IMR-90 (cell line): ENCODE measurements around the gene CLBA1. TPM values are rescaled to one million over a fixed set of nuclear protein-coding genes. Genes with fewer than 3 reads are reported as not detected.

Experiments used
- ATAC-seq: fragments of 200-7000 bp; cut with Tn5 transposase; 2 replicates; pipeline ENCODE4 v1.9.1; 2020; ENCODE audit warnings: low read depth, mild to moderate bottlenecking, moderate library complexity
- BruUV-seq: library from RNA; stranded (reverse); fragments of 400-500 nt; replicated peaks from 2 replicates; lab custom pipeline; 2021; lab: Mats Ljungman, UMichigan
- CTCF ChIA-PET: fragments of 300-600 bp; formaldehyde crosslinking; extraction: SDS; loops from one replicate; lab custom pipeline; 2021; ENCODE audit warnings: antibody characterized with exemption; lab: Yijun Ruan, JAX
- POLR2A ChIA-PET: fragments of 300-600 bp; sonication (Branson Sonifier 250); formaldehyde crosslinking; loops from one replicate; lab custom pipeline; 2022; ENCODE audit warnings: antibody characterized with exemption; ENCODE audit not compliant: unreplicated experiment; lab: Charles Lee
- DNase-seq: peaks from one replicate; pipeline ENCODE4 v3.0.0; 2013
- H2AFZ ChIP-seq: replicated peaks from 2 replicates; pipeline ENCODE3; 2013; ENCODE audit warnings: low read length, mild to moderate bottlenecking; ENCODE audit not compliant: poor library complexity
- H2AK5ac ChIP-seq: 2 replicates; pipeline ENCODE4 v1.6.1; 2013; ENCODE audit warnings: low read depth, low read length, inconsistent platforms
- H2AK9ac ChIP-seq: replicated peaks from 2 replicates; pipeline ENCODE3; 2013; ENCODE audit warnings: mild to moderate bottlenecking, low read depth, low read length, moderate library complexity; ENCODE audit not compliant: poor library complexity
- H2BK120ac ChIP-seq: 2 replicates; pipeline ENCODE4 v1.6.1; 2013; ENCODE audit warnings: low read depth, low read length, inconsistent platforms
- H2BK15ac ChIP-seq: 3 replicates; pipeline ENCODE4 v1.6.1; 2013; ENCODE audit warnings: low read depth, low read length, inconsistent platforms
- H2BK20ac ChIP-seq: 2 replicates; pipeline ENCODE4 v1.6.1; 2013; ENCODE audit warnings: low read depth, mild to moderate bottlenecking, inconsistent platforms, low read length, moderate library complexity
- H2BK5ac ChIP-seq: 2 replicates; pipeline ENCODE4 v1.6.1; 2013; ENCODE audit warnings: mild to moderate bottlenecking, low read depth, low read length, inconsistent platforms; ENCODE audit not compliant: poor library complexity, severe bottlenecking
- H3K14ac ChIP-seq: replicated peaks from 2 replicates; pipeline ENCODE4 v1.6.1; 2013; ENCODE audit warnings: low read depth, low read length, inconsistent platforms
- H3K18ac ChIP-seq: 2 replicates; pipeline ENCODE4 v1.6.1; 2013; ENCODE audit warnings: low read depth, low read length, control low read depth
- H3K23ac ChIP-seq: 2 replicates; pipeline ENCODE4 v1.6.1; 2013; ENCODE audit warnings: low read depth, low read length, inconsistent platforms
- H3K27ac ChIP-seq: 2 replicates; pipeline ENCODE4 v1.5.1; 2013; ENCODE audit warnings: mild to moderate bottlenecking, control low read depth, low read length; ENCODE audit not compliant: insufficient read depth
- H3K27me3 ChIP-seq: 2 replicates; pipeline ENCODE4 v1.6.1; 2013; ENCODE audit warnings: low read length; ENCODE audit not compliant: control insufficient read depth, insufficient read depth
- H3K36me3 ChIP-seq: 2 replicates; pipeline ENCODE4 v1.6.1; 2013; ENCODE audit warnings: low read length, mixed read lengths; ENCODE audit not compliant: control insufficient read depth, insufficient read depth
- H3K4ac ChIP-seq: 2 replicates; pipeline ENCODE4 v1.6.1; 2013; ENCODE audit warnings: low read depth, low read length, inconsistent platforms
- H3K4me1 ChIP-seq: 2 replicates; pipeline ENCODE4 v1.6.1; 2013; ENCODE audit warnings: low read length, mixed read lengths; ENCODE audit not compliant: control insufficient read depth, insufficient read depth
- H3K4me2 ChIP-seq: 2 replicates; pipeline ENCODE4 v1.6.1; 2013; ENCODE audit warnings: low read depth, mild to moderate bottlenecking, control low read depth, low read length, moderate library complexity
- H3K4me3 ChIP-seq: 2 replicates; pipeline ENCODE4 v1.5.1; 2013; ENCODE audit warnings: low read depth, mild to moderate bottlenecking, control low read depth, low read length, moderate library complexity; ENCODE audit not compliant: insufficient read depth
- H3K56ac ChIP-seq: 2 replicates; pipeline ENCODE4 v1.6.1; 2013; ENCODE audit warnings: low read length, inconsistent platforms; ENCODE audit not compliant: insufficient read depth; ENCODE audit errors: extremely low read depth
- H3K79me1 ChIP-seq, 2 experiments: 2 replicates each; pipeline ENCODE4 v1.6.1; 2013; ENCODE audit warnings: low read length in 2 of 2, inconsistent platforms in 1 of 2, low read depth in 1 of 2
- H3K9ac ChIP-seq: 2 replicates; pipeline ENCODE4 v1.6.1; 2013; ENCODE audit warnings: low read depth, low read length, control low read depth
- H3K9me1 ChIP-seq: 2 replicates; pipeline ENCODE4 v1.6.1; 2013; ENCODE audit warnings: low read length, inconsistent platforms; ENCODE audit not compliant: insufficient read depth
- H3K9me3 ChIP-seq: 2 replicates; pipeline ENCODE4 v1.6.1; 2013; ENCODE audit warnings: low read length; ENCODE audit not compliant: control insufficient read depth, insufficient read depth
- H4K20me1 ChIP-seq: 2 replicates; pipeline ENCODE4 v1.6.1; 2013; ENCODE audit warnings: low read length, inconsistent platforms; ENCODE audit not compliant: insufficient read depth
- H4K5ac ChIP-seq: 2 replicates; pipeline ENCODE4 v1.6.1; 2013; ENCODE audit warnings: mild to moderate bottlenecking, low read depth, low read length, control low read depth
- H4K8ac ChIP-seq, 2 experiments: 2 replicates each; pipeline ENCODE4 v1.6.1; 2013; ENCODE audit warnings: low read depth in 2 of 2, low read length in 2 of 2, control low read depth in 1 of 2, inconsistent platforms in 1 of 2
- H4K91ac ChIP-seq: 2 replicates; pipeline ENCODE4 v1.6.1; 2013; ENCODE audit warnings: low read depth, low read length, inconsistent platforms; ENCODE audit not compliant: insufficient read depth
- BHLHE40 ChIP-seq: fragments of 150-350 bp; IDR thresholded peaks from 2 replicates; pipeline ENCODE4 v1.6.1; 2016; ENCODE audit warnings: mild to moderate bottlenecking, low read depth, low read length
- MXI1 ChIP-seq: IDR thresholded peaks from 2 replicates; pipeline ENCODE4 v1.6.1; 2012; ENCODE audit warnings: low read depth, mild to moderate bottlenecking, low read length, moderate library complexity, borderline replicate concordance
- RCOR1 ChIP-seq: IDR thresholded peaks from 2 replicates; pipeline ENCODE4 v1.6.1; 2012; ENCODE audit warnings: mild to moderate bottlenecking, low read length, improper control_type of control experiment; ENCODE audit not compliant: insufficient replicate concordance
- WGBS, 2 experiments: methylation state at CpG; one replicate each; pipeline versions ENCODE4 v1.1.5 to v1.1.7; 2013; ENCODE audit warnings: missing lambda C conversion rate in 2 of 2; ENCODE audit not compliant: insufficient read length in 1 of 2; ENCODE audit errors: extremely low coverage in 2 of 2; 5-methylcytosine and 5-hydroxymethylcytosine counted together
- dilution Hi-C: fragments of 300-500 bp; cut with HindIII; formaldehyde crosslinking; loops from one replicate; pipeline ENCODE4 v1.14.3; 2018; ENCODE audit warnings: low sequenced_read_pairs; ENCODE audit not compliant: unreplicated experiment
- in situ Hi-C: fragments of 300-500 bp; cut with MboI; formaldehyde crosslinking; loops from 3 replicates; pipeline ENCODE4 v1.14.3; 2019; ENCODE audit warnings: low sequenced_read_pairs, inconsistent platforms, mixed read lengths
- intact Hi-C: fragments of 100-400 bp; cut with micrococcal nuclease; formaldehyde crosslinking; loops from 2 replicates; pipeline ENCODE4 v1.10.0; 2022
- polyA plus RNA-seq, 3 experiments: library from polyadenylated mRNA; depleted of rRNA; stranded (reverse); fragments of >200 nt; gene quantifications; 2 replicates each; pipeline ENCODE4 v1.2.3, GENCODE V29; 2012; ENCODE audit warnings: low replicate concordance in 1 of 3
- total RNA-seq: library from RNA; depleted of rRNA; stranded (reverse); fragments of >200 nt; gene quantifications from 2 replicates; pipeline ENCODE4 v1.2.3, GENCODE V29; 2012

Gene CLBA1
- total and polyA plus RNA-seq, 2 of the 4 experiments (the other 2 are of a cell fraction) = 2.7 to 6.2 TPM

GRCh38 chr14:104991896-104992230, 6.3 kb downstream of the CLBA1 start:
- POLR2A ChIA-PET = no interaction called here
- no peak for DNase-seq
- Histone ChIP-seq H2AK5ac (no peak overlapping the region), H3K56ac (no peak overlapping the region), H2BK20ac (no peak overlapping the region), H3K4me1 (no peaks in the 10 kb centered on the region), H3K23ac (no peak overlapping the region), H4K8ac (no peak overlapping the region), H2BK15ac (no peak overlapping the region), H3K27ac (no peak overlapping the region), H3K4ac (no peak overlapping the region), H2BK5ac (no peak overlapping the region), H3K79me1 (peaks cover 0 to 3% of the 10 kb centered on the region in 2 experiments; a peak in 1 of 4 replicates), H2BK120ac (no peak overlapping the region), H3K9me3 (no peaks in the 10 kb centered on the region), H4K91ac (no peak overlapping the region), H3K14ac (no peak overlapping the region), H3K27me3 (no peaks in the 10 kb centered on the region), H3K36me3 (peaks cover 10% of the 10 kb centered on the region; the same call in 1 of the 2 replicates), H2AFZ (no peak overlapping the region), H3K9ac (no peak overlapping the region), H2AK9ac (no peak overlapping the region), H3K4me3 (no peak overlapping the region), H3K18ac (no peak overlapping the region), H3K9me1 (0 out of 2 replicates have a peak, but pooled peaks cover 2% of the 10 kb centered on the region), H4K5ac (no peak overlapping the region), H4K20me1 (no peaks in the 10 kb centered on the region), H3K4me2 (no peak overlapping the region)
- CTCF ChIA-PET = no interaction called here
- TF ChIP-seq BHLHE40 = no peak
- TF ChIP-seq RCOR1 = no peak
- TF ChIP-seq MXI1 = no peak
- WGBS, 2 experiments = 98% methylated on average over 30 of the region's 34 CpGs; no CpG with 5 or more reads in 1 of the 2 experiments
- no peak for ATAC-seq
- intact Hi-C loops (no loop called here), dilution Hi-C loops (no loop called here), in situ Hi-C loops (no loop called here)
- no TSS peak for BruUV-seq
